Measurements from ENCODE around the gene NPBWR2. TPM values are rescaled to one million over a fixed set of nuclear protein-coding genes. Genes with fewer than 3 reads are reported as not detected.

The NPBWR2 gene
- total and polyA plus RNA-seq, 9 of the 15 experiments (the other 6 are each of a cell fraction or from before 2014, with no cell fraction given): not detected

DNA sequence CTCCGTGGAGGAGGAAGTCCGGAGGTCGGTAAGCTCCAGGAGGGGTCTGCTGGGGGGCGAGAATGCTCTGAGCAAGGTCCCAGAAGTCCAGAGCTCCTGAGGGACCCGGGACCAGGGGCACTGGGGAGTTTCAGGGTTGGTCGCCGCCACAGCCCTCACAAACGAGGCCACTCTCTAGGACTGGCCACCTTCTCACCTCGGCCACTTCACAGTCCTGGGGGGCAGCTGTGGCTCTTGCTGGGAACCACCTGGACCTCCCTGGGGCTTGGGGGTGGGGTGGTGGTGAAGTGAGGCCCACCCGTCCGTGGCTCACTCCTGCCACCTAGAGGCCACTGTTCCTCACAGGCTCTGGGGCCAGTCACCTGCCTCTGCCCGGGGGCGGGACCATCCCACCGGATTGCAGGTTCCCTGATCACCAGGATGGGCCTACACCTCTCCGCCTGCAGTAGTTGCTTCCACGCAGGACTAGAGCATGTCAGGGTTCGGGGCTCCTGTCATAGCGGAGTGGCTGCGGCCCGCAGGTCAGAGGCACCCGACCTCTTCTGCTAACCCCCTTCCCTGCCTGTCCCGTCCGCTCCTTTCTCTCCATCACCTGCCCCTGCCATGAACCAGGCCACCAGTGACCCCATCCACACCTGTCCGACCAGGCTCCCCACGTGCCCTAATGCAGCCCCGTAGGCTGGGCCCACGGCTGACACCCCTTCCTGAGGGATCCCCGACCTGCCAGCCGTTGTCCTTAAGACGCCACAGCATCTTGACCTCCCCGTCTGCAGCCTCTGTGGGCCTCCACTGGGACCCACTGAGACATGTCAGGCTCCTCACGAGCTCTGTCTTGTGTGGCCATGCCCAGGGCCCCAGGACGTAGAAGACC, 49.5 kb downstream of the NPBWR2 start:
- peak overlapping the region; percentile 55; the same call in 1 of the 2 replicates for H2AFZ ChIP-seq (ENCODE audit: low read depth, low read length)
- POLR2A ChIA-PET: interaction anchor here (0.7 to 1.0 kb wide), 2 partner anchors 9 to 194 kb away, joined by 3 read pairs; no protein-coding TSS in a partner anchor
- TF ChIP-seq, protein P1, sequence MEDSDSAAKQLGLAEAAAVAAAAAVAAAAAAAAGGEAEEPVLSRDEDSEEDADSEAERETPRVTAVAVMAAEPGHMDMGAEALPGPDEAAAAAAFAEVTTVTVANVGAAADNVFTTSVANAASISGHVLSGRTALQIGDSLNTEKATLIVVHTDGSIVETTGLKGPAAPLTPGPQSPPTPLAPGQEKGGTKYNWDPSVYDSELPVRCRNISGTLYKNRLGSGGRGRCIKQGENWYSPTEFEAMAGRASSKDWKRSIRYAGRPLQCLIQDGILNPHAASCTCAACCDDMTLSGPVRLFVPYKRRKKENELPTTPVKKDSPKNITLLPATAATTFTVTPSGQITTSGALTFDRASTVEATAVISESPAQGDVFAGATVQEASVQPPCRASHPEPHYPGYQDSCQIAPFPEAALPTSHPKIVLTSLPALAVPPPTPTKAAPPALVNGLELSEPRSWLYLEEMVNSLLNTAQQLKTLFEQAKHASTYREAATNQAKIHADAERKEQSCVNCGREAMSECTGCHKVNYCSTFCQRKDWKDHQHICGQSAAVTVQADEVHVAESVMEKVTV (CRISPR knock-in tag; IDR thresholded peaks at IDR 0.05): peak; percentile 34; the same call in 1 of the 2 replicates
- TF ChIP-seq HOXB6 (CRISPR knock-in tag; IDR thresholded peaks at IDR 0.05; ENCODE audit: borderline replicate concordance) (no peak), STAG1 (CRISPR knock-in tag; IDR thresholded peaks at IDR 0.05; ENCODE audit: borderline replicate concordance) (peak; percentile 74), COPS2 (conservative IDR thresholded peaks at IDR 0.05) (no peak), TAL1 (IDR thresholded peaks at IDR 0.05) (no peak), PRPF4 (IDR thresholded peaks at IDR 0.05; ENCODE audit: insufficient read depth, low read depth, low read length, poor library complexity, severe bottlenecking) (no peak), ZNF830 (CRISPR knock-in tag; IDR thresholded peaks at IDR 0.05) (no peak)
- TF ChIP-seq, protein P2, sequence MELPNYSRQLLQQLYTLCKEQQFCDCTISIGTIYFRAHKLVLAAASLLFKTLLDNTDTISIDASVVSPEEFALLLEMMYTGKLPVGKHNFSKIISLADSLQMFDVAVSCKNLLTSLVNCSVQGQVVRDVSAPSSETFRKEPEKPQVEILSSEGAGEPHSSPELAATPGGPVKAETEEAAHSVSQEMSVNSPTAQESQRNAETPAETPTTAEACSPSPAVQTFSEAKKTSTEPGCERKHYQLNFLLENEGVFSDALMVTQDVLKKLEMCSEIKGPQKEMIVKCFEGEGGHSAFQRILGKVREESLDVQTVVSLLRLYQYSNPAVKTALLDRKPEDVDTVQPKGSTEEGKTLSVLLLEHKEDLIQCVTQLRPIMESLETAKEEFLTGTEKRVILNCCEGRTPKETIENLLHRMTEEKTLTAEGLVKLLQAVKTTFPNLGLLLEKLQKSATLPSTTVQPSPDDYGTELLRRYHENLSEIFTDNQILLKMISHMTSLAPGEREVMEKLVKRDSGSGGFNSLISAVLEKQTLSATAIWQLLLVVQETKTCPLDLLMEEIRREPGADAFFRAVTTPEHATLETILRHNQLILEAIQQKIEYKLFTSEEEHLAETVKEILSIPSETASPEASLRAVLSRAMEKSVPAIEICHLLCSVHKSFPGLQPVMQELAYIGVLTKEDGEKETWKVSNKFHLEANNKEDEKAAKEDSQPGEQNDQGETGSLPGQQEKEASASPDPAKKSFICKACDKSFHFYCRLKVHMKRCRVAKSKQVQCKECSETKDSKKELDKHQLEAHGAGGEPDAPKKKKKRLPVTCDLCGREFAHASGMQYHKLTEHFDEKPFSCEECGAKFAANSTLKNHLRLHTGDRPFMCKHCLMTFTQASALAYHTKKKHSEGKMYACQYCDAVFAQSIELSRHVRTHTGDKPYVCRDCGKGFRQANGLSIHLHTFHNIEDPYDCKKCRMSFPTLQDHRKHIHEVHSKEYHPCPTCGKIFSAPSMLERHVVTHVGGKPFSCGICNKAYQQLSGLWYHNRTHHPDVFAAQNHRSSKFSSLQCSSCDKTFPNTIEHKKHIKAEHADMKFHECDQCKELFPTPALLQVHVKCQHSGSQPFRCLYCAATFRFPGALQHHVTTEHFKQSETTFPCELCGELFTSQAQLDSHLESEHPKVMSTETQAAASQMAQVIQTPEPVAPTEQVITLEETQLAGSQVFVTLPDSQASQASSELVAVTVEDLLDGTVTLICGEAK (IDR thresholded peaks at IDR 0.05): no peak
- TF ChIP-seq, protein P2 (CRISPR knock-in tag; IDR thresholded peaks at IDR 0.05): no peak
- TF ChIP-seq, protein P3, sequence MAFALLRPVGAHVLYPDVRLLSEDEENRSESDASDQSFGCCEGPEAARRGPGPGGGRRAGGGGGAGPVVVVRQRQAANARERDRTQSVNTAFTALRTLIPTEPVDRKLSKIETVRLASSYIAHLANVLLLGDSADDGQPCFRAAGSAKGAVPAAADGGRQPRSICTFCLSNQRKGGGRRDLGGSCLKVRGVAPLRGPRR (CRISPR knock-in tag; IDR thresholded peaks at IDR 0.05): no peak

More for the DNA sequence above, 49.5 kb downstream of the NPBWR2 start:
- BruUV-seq (replicated peaks): no TSS peak
- 27% methylated on average over 30 of the region's 33 CpGs for WGBS (ENCODE audit: insufficient coverage, low coverage, missing lambda C conversion rate)
- intact Hi-C loops (cut with micrococcal nuclease): no loop called here
- Histone ChIP-seq H3K9me1 (ENCODE audit: control insufficient read depth, insufficient read depth, low read length) (no peaks in the 10 kb centered on the region), H3K9ac (ENCODE audit: insufficient read depth in 1 of 2, low read depth in 2 of 2, low read length in 2 of 2) (peak overlapping the region in 1 of 2 experiments; percentile 44; a peak in 3 of 4 replicates), H3K79me2 (ENCODE audit: control insufficient read depth, insufficient read depth, low read length) (no peaks in the 10 kb centered on the region), H3K4me3 (no peak overlapping the region), H3K4me2 (ENCODE audit: insufficient read depth, low read length) (no peak overlapping the region), H4K20me1 (replicated peaks; ENCODE audit: control insufficient read depth, insufficient read depth, low read length) (no peaks in the 10 kb centered on the region), H3K27me3 (ENCODE audit: control insufficient read depth in 2 of 2, insufficient read depth in 2 of 2, low read length in 2 of 2) (no peaks in the 10 kb centered on the region), H3K27ac (ENCODE audit: extremely low read depth, low read depth, low read length) (no peak overlapping the region; the same call in 2 of the 3 replicates), H3K9me3 (replicated peaks; ENCODE audit: control insufficient read depth, insufficient read depth, low read depth, low read length) (no peaks in the 10 kb centered on the region), H3K4me1 (replicated peaks in 1 of 2; ENCODE audit: control insufficient read depth in 2 of 2, insufficient read depth in 2 of 2, low read length in 2 of 2) (peaks cover 21 to 65% of the 10 kb centered on the region in 2 experiments), H3K36me3 (ENCODE audit: control insufficient read depth, insufficient read depth, low read length) (no peaks in the 10 kb centered on the region)
- CTCF ChIA-PET (ENCODE audit: low intra/inter-chr PET ratio): interaction anchor here (0.6 to 1.8 kb wide), 3 partner anchors 20 to 477 kb away, joined by 3 to 9 read pairs (median 3); no protein-coding TSS in a partner anchor
- in situ Hi-C loops (cut with MboI): no loop called here
- FAIRE-seq (peak; percentile 91), DNase-seq (ENCODE audit: extremely low read depth in 1 of 4, low spot score in 3 of 4) (peak; percentile 87 to 91 (median 89)), ATAC-seq (peak; percentile 87)
